CD14-positive monocyte (primary cell): Measurements from ENCODE around the gene ST6GALNAC3. TPM values are rescaled to one million over a fixed set of nuclear protein-coding genes. Genes with fewer than 3 reads are reported as not detected.

Experiments
- DNase-seq, 3 donors: peaks; one replicate each; pipeline ENCODE4 v3.0.0-alpha.2; 2011 to 2022
- H2AFZ ChIP-seq: 2 replicates; pipeline ENCODE4 v1.6.0; 2012; ENCODE audit warnings: mild to moderate bottlenecking, low read depth, low read length, inconsistent platforms; ENCODE audit not compliant: insufficient read depth, poor library complexity, severe bottlenecking
- H3K27ac ChIP-seq, 2 donors: 1 replicate in 1 of 2; 2 replicates in 1 of 2; pipeline ENCODE4 v1.5.1; 2012 to 2013; ENCODE audit warnings: low read length in 2 of 2, control low read depth in 1 of 2, inconsistent platforms in 1 of 2, low read depth in 1 of 2, mild to moderate bottlenecking in 1 of 2
- H3K27me3 ChIP-seq, 2 donors: one replicate each; pipeline versions ENCODE4 v1.6.0 to v1.6.1; 2011 to 2013; ENCODE audit warnings: low read length in 2 of 2; ENCODE audit not compliant: control insufficient read depth in 2 of 2, insufficient read depth in 2 of 2
- H3K36me3 ChIP-seq, 2 donors: replicated peaks in 1 of 2; 1 replicate in 1 of 2; 2 replicates in 1 of 2; pipeline versions ENCODE4 v1.5.1 to v1.6.1; 2012 to 2013; ENCODE audit warnings: low read length in 2 of 2, control low read depth in 1 of 2, inconsistent platforms in 1 of 2, mild to moderate bottlenecking in 1 of 2; ENCODE audit not compliant: insufficient read depth in 2 of 2, control insufficient read depth in 1 of 2
- H3K4me1 ChIP-seq, 2 donors: 1 replicate in 1 of 2; 2 replicates in 1 of 2; pipeline versions ENCODE4 v1.5.1 to v1.6.1; 2012 to 2013; ENCODE audit warnings: low read length in 2 of 2, control low read depth in 1 of 2, inconsistent platforms in 1 of 2, mild to moderate bottlenecking in 1 of 2, moderate library complexity in 1 of 2; ENCODE audit not compliant: insufficient read depth in 2 of 2, control insufficient read depth in 1 of 2
- H3K4me2 ChIP-seq: replicated peaks from 2 replicates; pipeline ENCODE3; 2012; ENCODE audit warnings: low read length, moderate library complexity, mild to moderate bottlenecking; ENCODE audit not compliant: poor library complexity, severe bottlenecking; ENCODE audit errors: extremely low read depth
- H3K4me3 ChIP-seq, 3 experiments: fragments of 200-600 bp in 1 of 3; sonication (generic) in 1 of 3; replicated peaks in 1 of 3; 1 replicate in 2 of 3; 2 replicates in 1 of 3; pipeline ENCODE4 v1.5.1; 2011 to 2013; ENCODE audit warnings: low read length in 3 of 3, mild to moderate bottlenecking in 3 of 3, control low read depth in 2 of 3, low read depth in 2 of 3, inconsistent platforms in 1 of 3, moderate library complexity in 1 of 3
- H3K79me2 ChIP-seq: 2 replicates; pipeline ENCODE4 v1.6.0; 2012; ENCODE audit warnings: mild to moderate bottlenecking, control low read depth, inconsistent platforms, low read length, moderate library complexity; ENCODE audit not compliant: insufficient read depth
- H3K9ac ChIP-seq: 2 replicates; pipeline ENCODE4 v1.6.0; 2017; ENCODE audit warnings: low read length, mild to moderate bottlenecking; ENCODE audit not compliant: insufficient read depth, poor library complexity, severe bottlenecking
- H3K9me3 ChIP-seq, 2 donors: replicated peaks in 1 of 2; 1 replicate in 1 of 2; 2 replicates in 1 of 2; pipeline versions ENCODE4 v1.5.1 to v1.6.1; 2012 to 2013; ENCODE audit warnings: low read length in 2 of 2, control low read depth in 1 of 2; ENCODE audit not compliant: control insufficient read depth in 1 of 2, insufficient read depth in 1 of 2
- H4K20me1 ChIP-seq: 2 replicates; pipeline ENCODE4 v1.6.0; 2012; ENCODE audit warnings: mild to moderate bottlenecking, low read length, control low read depth, moderate library complexity; ENCODE audit not compliant: insufficient read depth
- H3K27ac Mint-ChIP-seq, 7 donors: one replicate each; pipeline ENCODE4 v1.8.0; 2020; ENCODE audit warnings: mild to moderate bottlenecking in 7 of 7, mixed read lengths in 7 of 7, moderate library complexity in 6 of 7, inconsistent platforms in 2 of 7
- H3K27me3 Mint-ChIP-seq, 3 donors: one replicate each; pipeline ENCODE4 v1.8.0; 2021 to 2022; ENCODE audit warnings: low read depth in 3 of 3, mild to moderate bottlenecking in 3 of 3, mixed read lengths in 3 of 3, moderate library complexity in 3 of 3, inconsistent platforms in 1 of 3
- H3K36me3 Mint-ChIP-seq, 2 donors: one replicate each; pipeline ENCODE4 v1.8.0; 2020; ENCODE audit warnings: mixed read lengths in 2 of 2, inconsistent platforms in 1 of 2, mild to moderate bottlenecking in 1 of 2
- H3K4me1 Mint-ChIP-seq: one replicate; pipeline ENCODE4 v1.8.0; 2020; ENCODE audit warnings: mild to moderate bottlenecking, mixed read lengths
- H3K4me3 Mint-ChIP-seq, 2 donors: one replicate each; pipeline ENCODE4 v1.8.0; 2020; ENCODE audit warnings: mild to moderate bottlenecking in 2 of 2, mixed read lengths in 2 of 2, moderate library complexity in 1 of 2
- H3K9me3 Mint-ChIP-seq, 7 donors: one replicate each; pipeline ENCODE4 v1.8.0; 2020 to 2022; ENCODE audit warnings: mixed read lengths in 7 of 7, mild to moderate bottlenecking in 6 of 7, moderate library complexity in 6 of 7, inconsistent platforms in 2 of 7
- CTCF ChIP-seq: fragments of 200-600 bp; IDR thresholded peaks from one replicate; pipeline ENCODE4 v1.8.0; 2022; ENCODE audit warnings: antibody characterized with exemption, mild to moderate bottlenecking
- WGBS: methylation state at CpG from one replicate; pipeline ENCODE4 v1.1.5; 2013; ENCODE audit warnings: missing lambda C conversion rate; ENCODE audit not compliant: insufficient coverage; 5-methylcytosine and 5-hydroxymethylcytosine counted together
- intact Hi-C, 2 donors: fragments of 100-400 bp; cut with micrococcal nuclease; formaldehyde crosslinking; loops; one replicate each; pipeline versions ENCODE4 v1.15.0 to v1.15.1; 2023
- polyA plus RNA-seq, 3 donors: library from polyadenylated mRNA; depleted of rRNA in 1 of 3; unstranded in 2 of 3; stranded (reverse) in 1 of 3; fragments of 300-500 nt in 2 of 3; fragments of >200 nt in 1 of 3; fragmentation: Illumina TruSeq in 2 of 3; gene quantifications; 1 replicate in 2 of 3; 2 replicates in 1 of 3; pipeline ENCODE4 v1.2.3, GENCODE V29; 2012 to 2021

The ST6GALNAC3 gene
- polyA plus RNA-seq, 3 donors, result 6.5 to 9.2 (median 7.6) TPM

GRCh38 chr1:76268341-76268740 is 193.8 kb downstream of the ST6GALNAC3 start:
- Mint-ChIP-seq H3K36me3 (no peaks in the 10 kb centered on the region), H3K27me3 (peaks cover 0 to 2% (median 2%) of the 10 kb centered on the region in 3 donors), H3K27ac (peak overlapping the region in 1 of 7 donors; percentile 32), H3K4me1 (peaks cover 20% of the 10 kb centered on the region), H3K4me3 (no peak overlapping the region), H3K9me3 (peaks cover 0 to 2% (median 0%) of the 10 kb centered on the region in 7 donors)
- Histone ChIP-seq H3K36me3 (no peaks in the 10 kb centered on the region), H3K27ac (no peak overlapping the region), H3K4me1 (peaks cover 7 to 13% of the 10 kb centered on the region in 2 donors), H3K9ac (no peak overlapping the region), H3K9me3 (no peaks in the 10 kb centered on the region), H2AFZ (no peak overlapping the region), H3K4me3 (no peak overlapping the region), H3K79me2 (no peaks in the 10 kb centered on the region), H3K27me3 (no peaks in the 10 kb centered on the region), H4K20me1 (no peaks in the 10 kb centered on the region), H3K4me2 (no peak overlapping the region)
- no peak for TF ChIP-seq CTCF
- no peak for DNase-seq
- intact Hi-C loops, result no loop called here
- WGBS, result no CpG with 5 or more reads among the region's 2 CpGs

DNA sequence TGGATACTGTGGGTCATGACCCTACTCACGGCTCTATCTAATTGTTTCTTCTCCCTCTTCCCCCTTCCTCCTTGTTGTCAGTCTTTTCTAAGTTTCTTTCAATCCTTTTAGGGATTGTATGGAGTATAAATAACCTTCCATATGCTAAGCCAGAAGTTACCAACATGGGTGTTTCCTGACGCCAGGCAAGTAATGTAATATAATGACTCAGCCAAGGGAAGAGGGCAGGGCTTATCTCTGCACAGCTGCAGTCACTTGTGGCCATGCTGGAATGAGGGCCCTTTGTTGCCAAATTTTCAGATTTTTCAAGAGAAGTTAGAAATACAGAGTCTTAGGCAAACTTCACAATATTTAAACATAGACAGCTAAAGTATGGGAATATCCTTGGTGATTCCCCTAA is 194.6 kb downstream of the ST6GALNAC3 start:
- Histone ChIP-seq H3K4me1 (peaks cover 7 to 13% of the 10 kb centered on the region in 2 donors), H2AFZ (no peak overlapping the region), H3K79me2 (no peaks in the 10 kb centered on the region), H3K27ac (no peak overlapping the region), H3K4me2 (no peak overlapping the region), H3K9ac (no peak overlapping the region), H3K27me3 (no peaks in the 10 kb centered on the region), H3K36me3 (no peaks in the 10 kb centered on the region), H4K20me1 (no peaks in the 10 kb centered on the region), H3K4me3 (no peak overlapping the region), H3K9me3 (no peaks in the 10 kb centered on the region)
- WGBS, result 0% methylated on average over 1 of the region's 2 CpGs
- Mint-ChIP-seq H3K36me3 (no peaks in the 10 kb centered on the region), H3K4me1 (peaks cover 20% of the 10 kb centered on the region), H3K27me3 (peaks cover 0 to 2% (median 2%) of the 10 kb centered on the region in 3 donors), H3K27ac (peak overlapping the region in 1 of 7 donors; percentile 46), H3K9me3 (peaks cover 0 to 2% (median 0%) of the 10 kb centered on the region in 7 donors), H3K4me3 (peak overlapping the region in 1 of 2 donors; percentile 18)
- intact Hi-C loops, result no loop called here
- no peak for TF ChIP-seq CTCF
- DNase-seq, result peak in 2 of 3 donors; percentile 3 to 5
